ENCODE results near the gene C6. TPM values are rescaled to one million over a fixed set of nuclear protein-coding genes. Genes with fewer than 3 reads are reported as not detected.

The C6 gene
- total RNA-seq, 1 experiment from 2014 or later: not detected

DNA sequence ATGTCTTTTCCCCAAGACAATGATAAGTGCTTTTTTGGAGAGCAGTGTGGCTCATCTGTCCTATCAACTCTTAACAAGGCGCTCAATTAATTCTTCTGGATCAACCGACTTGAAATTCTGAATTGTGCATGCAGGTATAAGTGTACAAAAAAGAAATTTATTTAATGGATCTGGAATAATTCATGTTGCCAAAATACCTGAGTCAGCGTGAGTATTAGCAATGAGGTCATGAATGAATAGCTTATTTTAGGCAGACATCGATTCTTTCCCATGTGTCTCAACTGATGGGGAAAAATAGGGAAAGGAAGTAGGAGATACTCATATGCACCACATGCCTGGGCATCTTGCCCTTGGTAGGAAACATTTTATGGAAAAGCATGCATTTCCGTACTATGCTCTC, 68.0 kb downstream of the C6 start:
- TF ChIP-seq, protein P1, sequence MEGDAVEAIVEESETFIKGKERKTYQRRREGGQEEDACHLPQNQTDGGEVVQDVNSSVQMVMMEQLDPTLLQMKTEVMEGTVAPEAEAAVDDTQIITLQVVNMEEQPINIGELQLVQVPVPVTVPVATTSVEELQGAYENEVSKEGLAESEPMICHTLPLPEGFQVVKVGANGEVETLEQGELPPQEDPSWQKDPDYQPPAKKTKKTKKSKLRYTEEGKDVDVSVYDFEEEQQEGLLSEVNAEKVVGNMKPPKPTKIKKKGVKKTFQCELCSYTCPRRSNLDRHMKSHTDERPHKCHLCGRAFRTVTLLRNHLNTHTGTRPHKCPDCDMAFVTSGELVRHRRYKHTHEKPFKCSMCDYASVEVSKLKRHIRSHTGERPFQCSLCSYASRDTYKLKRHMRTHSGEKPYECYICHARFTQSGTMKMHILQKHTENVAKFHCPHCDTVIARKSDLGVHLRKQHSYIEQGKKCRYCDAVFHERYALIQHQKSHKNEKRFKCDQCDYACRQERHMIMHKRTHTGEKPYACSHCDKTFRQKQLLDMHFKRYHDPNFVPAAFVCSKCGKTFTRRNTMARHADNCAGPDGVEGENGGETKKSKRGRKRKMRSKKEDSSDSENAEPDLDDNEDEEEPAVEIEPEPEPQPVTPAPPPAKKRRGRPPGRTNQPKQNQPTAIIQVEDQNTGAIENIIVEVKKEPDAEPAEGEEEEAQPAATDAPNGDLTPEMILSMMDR (IDR thresholded peaks at IDR 0.05; ENCODE audit: insufficient read depth in 1 of 2, low read depth in 1 of 2, low read length in 1 of 2, severe bottlenecking in 1 of 2, unreplicated experiment in 1 of 2): no peak
- no TSS peak for BruUV-seq (replicated peaks)
- Mint-ChIP-seq H3K36me3 (ENCODE audit: insufficient read depth, unreplicated experiment) (no peaks in the 10 kb centered on the region), H3K4me1 (ENCODE audit: low read depth, unreplicated experiment) (no peaks in the 10 kb centered on the region), H3K9me3 (ENCODE audit: unreplicated experiment) (no peaks in the 10 kb centered on the region), H3K27me3 (ENCODE audit: insufficient read depth, unreplicated experiment) (no peaks in the 10 kb centered on the region), H3K4me3 (ENCODE audit: unreplicated experiment) (no peak overlapping the region), H3K27ac (ENCODE audit: unreplicated experiment) (no peak overlapping the region)
- H3K9me3 ChIP-seq: no peaks in the 10 kb centered on the region
- no peaks in the 10 kb centered on the region for H3K4me1 ChIP-seq
- intact Hi-C loops (cut with micrococcal nuclease; ENCODE audit: unreplicated experiment): no loop called here
- H3K4me3 ChIP-seq (ENCODE audit: low read depth, low read length): no peak overlapping the region
- no peaks in the 10 kb centered on the region for H3K27me3 ChIP-seq (replicated peaks; ENCODE audit: control insufficient read depth, insufficient read depth, low read length)
- CTCF ChIA-PET: no interaction called here
- DNase-seq: no peak
- H3K36me3 ChIP-seq (ENCODE audit: control insufficient read depth, insufficient read depth, low read length): no peaks in the 10 kb centered on the region
- POLR2A ChIA-PET: no interaction called here

DNA sequence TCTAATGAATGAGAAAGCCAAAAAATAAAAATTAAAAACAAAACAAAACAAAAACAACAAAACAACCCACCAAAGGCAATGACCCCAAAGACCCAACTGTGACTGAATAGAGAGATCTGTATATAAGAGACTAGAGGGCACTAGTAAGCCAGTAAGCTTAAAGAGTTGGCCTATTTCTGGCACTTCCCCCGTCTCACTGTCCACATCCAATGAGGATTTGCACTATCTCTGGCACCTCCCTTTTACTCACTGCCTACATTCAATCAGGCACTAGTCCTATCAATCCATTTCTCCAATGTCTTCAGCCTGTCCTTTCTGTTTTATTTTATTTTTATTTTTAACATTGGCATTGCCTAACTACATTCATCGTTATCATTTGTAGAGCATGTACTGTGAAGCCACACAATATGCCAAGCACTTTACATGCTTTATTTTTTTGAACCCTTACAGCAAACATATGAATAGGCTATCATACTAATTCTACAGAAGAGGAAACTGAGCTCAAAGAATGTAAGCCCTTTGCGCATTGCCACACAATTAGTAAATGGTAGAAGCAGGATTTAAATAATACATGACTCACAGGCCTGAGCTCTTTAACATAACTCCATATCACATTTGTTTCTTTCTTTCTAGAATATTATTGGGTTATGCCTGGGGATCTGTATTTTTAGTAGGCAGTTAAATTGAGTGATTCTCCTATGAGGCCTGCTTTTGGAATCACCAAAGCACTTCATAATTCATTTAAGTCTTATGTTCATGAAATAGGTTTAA, 70.0 kb downstream of the C6 start:
- DNase-seq: no peak
- Mint-ChIP-seq H3K27ac (ENCODE audit: unreplicated experiment) (no peak overlapping the region), H3K27me3 (ENCODE audit: insufficient read depth, unreplicated experiment) (no peaks in the 10 kb centered on the region), H3K4me1 (ENCODE audit: low read depth, unreplicated experiment) (no peaks in the 10 kb centered on the region), H3K4me3 (ENCODE audit: unreplicated experiment) (no peak overlapping the region), H3K36me3 (ENCODE audit: insufficient read depth, unreplicated experiment) (no peaks in the 10 kb centered on the region), H3K9me3 (ENCODE audit: unreplicated experiment) (no peaks in the 10 kb centered on the region)
- no TSS peak for BruUV-seq (replicated peaks)
- no peak overlapping the region for H3K4me3 ChIP-seq (ENCODE audit: low read depth, low read length)
- peaks cover 2% of the 10 kb centered on the region; the same call in 1 of the 2 replicates for H3K9me3 ChIP-seq
- H3K4me1 ChIP-seq: no peaks in the 10 kb centered on the region
- ChIA-PET POLR2A (no interaction called here), CTCF (no interaction called here)
- intact Hi-C loops (cut with micrococcal nuclease; ENCODE audit: unreplicated experiment): no loop called here
- TF ChIP-seq, protein P1 (IDR thresholded peaks at IDR 0.05; ENCODE audit: insufficient read depth in 1 of 2, low read depth in 1 of 2, low read length in 1 of 2, severe bottlenecking in 1 of 2, unreplicated experiment in 1 of 2): no peak
- no peaks in the 10 kb centered on the region for H3K36me3 ChIP-seq (ENCODE audit: control insufficient read depth, insufficient read depth, low read length)
- H3K27me3 ChIP-seq (replicated peaks; ENCODE audit: control insufficient read depth, insufficient read depth, low read length): no peaks in the 10 kb centered on the region

DNA sequence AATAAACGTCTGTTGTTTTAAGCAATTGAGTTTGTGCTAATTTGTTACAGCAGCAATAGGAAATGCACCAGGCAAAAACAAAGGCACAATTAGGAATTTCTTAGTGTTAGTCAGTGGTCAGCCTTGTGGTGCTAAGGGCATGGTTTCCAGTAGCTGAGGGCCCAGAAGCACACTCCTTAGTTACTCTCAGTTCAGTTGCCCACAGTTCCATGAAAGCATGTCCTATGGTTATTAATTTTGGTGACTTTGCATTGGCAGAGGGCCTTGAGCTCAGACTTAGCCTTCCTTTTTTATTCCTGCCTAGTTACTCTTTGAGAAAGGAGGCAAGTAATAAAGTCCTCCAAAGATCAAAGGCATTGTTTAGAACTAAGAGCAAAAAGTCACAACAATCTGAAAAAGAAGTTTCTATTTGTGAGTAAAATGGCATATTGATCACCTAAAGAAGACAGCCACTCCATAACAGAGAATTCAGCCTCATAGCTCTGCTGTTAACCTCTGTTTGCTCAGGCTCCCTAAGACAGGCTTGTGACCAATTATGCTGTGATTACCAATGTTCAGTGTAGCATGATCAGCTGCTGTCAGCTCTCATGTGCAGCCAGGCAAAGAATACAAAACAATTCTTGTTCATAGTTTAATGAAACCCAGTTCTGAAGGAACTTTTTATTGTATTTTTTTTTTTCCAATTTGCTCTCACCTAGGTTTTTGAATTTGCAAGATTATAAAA, 85.2 kb downstream of the C6 start:
- ChIA-PET CTCF (no interaction called here), POLR2A (no interaction called here)
- no TSS peak for BruUV-seq (replicated peaks)

More for the DNA sequence above, 85.2 kb downstream of the C6 start:
- H3K4me1 ChIP-seq: no peaks in the 10 kb centered on the region
- DNase-seq: no peak
- TF ChIP-seq, protein P1 (IDR thresholded peaks at IDR 0.05; ENCODE audit: insufficient read depth in 1 of 2, low read depth in 1 of 2, low read length in 1 of 2, severe bottlenecking in 1 of 2, unreplicated experiment in 1 of 2): no peak
- no peaks in the 10 kb centered on the region for H3K9me3 ChIP-seq
- Mint-ChIP-seq H3K4me3 (ENCODE audit: unreplicated experiment) (no peak overlapping the region), H3K27me3 (ENCODE audit: insufficient read depth, unreplicated experiment) (peaks cover 12% of the 10 kb centered on the region), H3K27ac (ENCODE audit: unreplicated experiment) (no peak overlapping the region), H3K36me3 (ENCODE audit: insufficient read depth, unreplicated experiment) (no peaks in the 10 kb centered on the region), H3K4me1 (ENCODE audit: low read depth, unreplicated experiment) (no peaks in the 10 kb centered on the region), H3K9me3 (ENCODE audit: unreplicated experiment) (no peaks in the 10 kb centered on the region)
- no peaks in the 10 kb centered on the region for H3K36me3 ChIP-seq (ENCODE audit: control insufficient read depth, insufficient read depth, low read length)
- intact Hi-C loops (cut with micrococcal nuclease; ENCODE audit: unreplicated experiment): no loop called here
- no peak overlapping the region for H3K4me3 ChIP-seq (ENCODE audit: low read depth, low read length)
- no peaks in the 10 kb centered on the region for H3K27me3 ChIP-seq (replicated peaks; ENCODE audit: control insufficient read depth, insufficient read depth, low read length)

All from Caco-2 (cell line).